ENCODE data around the gene PDCD6IP. TPM values are rescaled to one million over a fixed set of nuclear protein-coding genes. Genes with fewer than 3 reads are reported as not detected.

PDCD6IP gene
- total RNA-seq, 1 donor, result 258 TPM

- peak; percentile 77 for TF ChIP-seq CTCF (IDR thresholded peaks at IDR 0.05; ENCODE audit: insufficient read depth, low read length)
- DNase-seq (ENCODE audit: low read depth), result peak; percentile 71
- no peak overlapping the region for H3K4me3 ChIP-seq (ENCODE audit: low read depth, low read length)
Measured at GRCh38 chr3:33883538-33883950, 85.1 kb downstream of the PDCD6IP start.

- H3K4me3 ChIP-seq (ENCODE audit: low read depth, low read length), result no peak overlapping the region
- peak; percentile 63 for DNase-seq (ENCODE audit: low read depth)
- TF ChIP-seq CTCF (IDR thresholded peaks at IDR 0.05; ENCODE audit: insufficient read depth, low read length), result peak; percentile 76
Measured at GRCh38 chr3:33883951-33884561, 85.6 kb downstream of the PDCD6IP start.

GRCh38 chr3:33884701-33885100, 86.3 kb downstream of the PDCD6IP start:
- DNase-seq (ENCODE audit: low read depth), result no peak
- no peak for TF ChIP-seq CTCF (IDR thresholded peaks at IDR 0.05; ENCODE audit: insufficient read depth, low read length)

GRCh38 chr3:33885496-33885895, 87.1 kb downstream of the PDCD6IP start:
- TF ChIP-seq CTCF (IDR thresholded peaks at IDR 0.05; ENCODE audit: insufficient read depth, low read length), result no peak
- DNase-seq (ENCODE audit: low read depth), result no peak
- H3K4me3 ChIP-seq (ENCODE audit: low read depth, low read length), result no peak overlapping the region

More at GRCh38 chr3:33884701-33885100, 86.3 kb downstream of the PDCD6IP start:
- H3K4me3 ChIP-seq (ENCODE audit: low read depth, low read length), result no peak overlapping the region

GRCh38 chr3:33886015-33886414, 87.6 kb downstream of the PDCD6IP start:
- no peak overlapping the region for H3K4me3 ChIP-seq (ENCODE audit: low read depth, low read length)
- TF ChIP-seq CTCF (IDR thresholded peaks at IDR 0.05; ENCODE audit: insufficient read depth, low read length), result no peak
- DNase-seq (ENCODE audit: low read depth), result no peak

GRCh38 chr3:33887478-33887877, 89.0 kb downstream of the PDCD6IP start:
- no peak for TF ChIP-seq CTCF (IDR thresholded peaks at IDR 0.05; ENCODE audit: insufficient read depth, low read length)
- H3K4me3 ChIP-seq (ENCODE audit: low read depth, low read length), result no peak overlapping the region
- DNase-seq (ENCODE audit: low read depth), result no peak
